ENCODE data around the gene KRTAP10-6. TPM values are rescaled to one million over a fixed set of nuclear protein-coding genes. Genes with fewer than 3 reads are reported as not detected.

KRTAP10-6 gene
- total RNA-seq, 2 donors from 2014 or later, result not detected

GRCh38 chr21:44571844-44572782 lies 20.2 kb downstream of the KRTAP10-6 start:
- H3K9me3 ChIP-seq, result peaks cover 0 to 12% of the 10 kb centered on the region in 2 donors
- no peaks in the 10 kb centered on the region for H3K27me3 ChIP-seq
- DNase-seq (ENCODE audit: low spot score), result peak; percentile 21

GRCh38 chr21:44571296-44571695 lies 21.0 kb downstream of the KRTAP10-6 start:
- TF ChIP-seq CTCF (IDR thresholded peaks at IDR 0.05), result no peak
- H3K27me3 ChIP-seq, result no peaks in the 10 kb centered on the region
- peak; percentile 16 for DNase-seq (ENCODE audit: low spot score)

More at GRCh38 chr21:44571844-44572782, 20.2 kb downstream of the KRTAP10-6 start:
- Histone ChIP-seq H3K36me3 (no peaks in the 10 kb centered on the region), H3K4me3 (no peak overlapping the region), H3K4me1 (no peaks in the 10 kb centered on the region), H3K27ac (no peak overlapping the region)
- no peak for TF ChIP-seq CTCF (IDR thresholded peaks at IDR 0.05)

GRCh38 chr21:44569861-44570517 lies 22.3 kb downstream of the KRTAP10-6 start:
- Histone ChIP-seq H3K27me3 (no peaks in the 10 kb centered on the region), H3K9me3 (peaks cover 0 to 6% of the 10 kb centered on the region in 2 donors), H3K4me3 (no peak overlapping the region), H3K36me3 (no peaks in the 10 kb centered on the region), H3K27ac (no peak overlapping the region), H3K4me1 (no peaks in the 10 kb centered on the region)
- peak; percentile 5 for DNase-seq (ENCODE audit: low spot score)
- no peak for TF ChIP-seq CTCF (IDR thresholded peaks at IDR 0.05)

More at GRCh38 chr21:44571296-44571695, 21.0 kb downstream of the KRTAP10-6 start:
- H3K36me3 ChIP-seq, result no peaks in the 10 kb centered on the region
- H3K9me3 ChIP-seq, result peaks cover 0 to 6% of the 10 kb centered on the region in 2 donors
- no peaks in the 10 kb centered on the region for H3K4me1 ChIP-seq
- no peak overlapping the region for H3K4me3 ChIP-seq
- no peak overlapping the region for H3K27ac ChIP-seq

- Histone ChIP-seq H3K27ac (no peak overlapping the region), H3K4me1 (no peaks in the 10 kb centered on the region), H3K4me3 (no peak overlapping the region), H3K9me3 (peaks cover 0 to 6% of the 10 kb centered on the region in 2 donors), H3K36me3 (no peaks in the 10 kb centered on the region), H3K27me3 (no peaks in the 10 kb centered on the region)
- no peak for TF ChIP-seq CTCF (IDR thresholded peaks at IDR 0.05)
- DNase-seq (ENCODE audit: low spot score), result no peak
Observed at GRCh38 chr21:44568667-44569556, 23.4 kb downstream of the KRTAP10-6 start.

- no peaks in the 10 kb centered on the region for H3K27me3 ChIP-seq
- H3K9me3 ChIP-seq, result peaks cover 0 to 6% of the 10 kb centered on the region in 2 donors
- TF ChIP-seq CTCF (IDR thresholded peaks at IDR 0.05), result no peak
- DNase-seq (ENCODE audit: low spot score), result no peak
- H3K27ac ChIP-seq, result no peak overlapping the region
- no peaks in the 10 kb centered on the region for H3K4me1 ChIP-seq
- no peak overlapping the region for H3K4me3 ChIP-seq
- no peaks in the 10 kb centered on the region for H3K36me3 ChIP-seq
Observed at GRCh38 chr21:44568261-44568660, 24.0 kb downstream of the KRTAP10-6 start.
